Measurements from ENCODE around the gene CORO7.

- TF ChIP-seq POLR2A (IDR thresholded peaks at IDR 0.05) (no peak), POLR2AphosphoS5 (IDR thresholded peaks at IDR 0.05) (no peak)
- TF ChIP-seq, protein P1, sequence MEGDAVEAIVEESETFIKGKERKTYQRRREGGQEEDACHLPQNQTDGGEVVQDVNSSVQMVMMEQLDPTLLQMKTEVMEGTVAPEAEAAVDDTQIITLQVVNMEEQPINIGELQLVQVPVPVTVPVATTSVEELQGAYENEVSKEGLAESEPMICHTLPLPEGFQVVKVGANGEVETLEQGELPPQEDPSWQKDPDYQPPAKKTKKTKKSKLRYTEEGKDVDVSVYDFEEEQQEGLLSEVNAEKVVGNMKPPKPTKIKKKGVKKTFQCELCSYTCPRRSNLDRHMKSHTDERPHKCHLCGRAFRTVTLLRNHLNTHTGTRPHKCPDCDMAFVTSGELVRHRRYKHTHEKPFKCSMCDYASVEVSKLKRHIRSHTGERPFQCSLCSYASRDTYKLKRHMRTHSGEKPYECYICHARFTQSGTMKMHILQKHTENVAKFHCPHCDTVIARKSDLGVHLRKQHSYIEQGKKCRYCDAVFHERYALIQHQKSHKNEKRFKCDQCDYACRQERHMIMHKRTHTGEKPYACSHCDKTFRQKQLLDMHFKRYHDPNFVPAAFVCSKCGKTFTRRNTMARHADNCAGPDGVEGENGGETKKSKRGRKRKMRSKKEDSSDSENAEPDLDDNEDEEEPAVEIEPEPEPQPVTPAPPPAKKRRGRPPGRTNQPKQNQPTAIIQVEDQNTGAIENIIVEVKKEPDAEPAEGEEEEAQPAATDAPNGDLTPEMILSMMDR (IDR thresholded peaks at IDR 0.05), result no peak
Observed at GRCh38 chr16:4366016-4366415, 50.4 kb downstream of the CORO7 start.

Measured in gastroesophageal sphincter (tissue), 3 donors.